CD14-positive monocyte (primary cell): ENCODE measurements around the gene LORICRIN. TPM values are rescaled to one million over a fixed set of nuclear protein-coding genes. Genes with fewer than 3 reads are reported as not detected.

Experiments used
- DNase-seq, 3 donors: peaks; one replicate each; pipeline ENCODE4 v3.0.0-alpha.2; 2011 to 2022
- H2AFZ ChIP-seq: 2 replicates; pipeline ENCODE4 v1.6.0; 2012; ENCODE audit warnings: mild to moderate bottlenecking, low read depth, low read length, inconsistent platforms; ENCODE audit not compliant: insufficient read depth, poor library complexity, severe bottlenecking
- H3K27ac ChIP-seq, 2 donors: 1 replicate in 1 of 2; 2 replicates in 1 of 2; pipeline ENCODE4 v1.5.1; 2012 to 2013; ENCODE audit warnings: low read length in 2 of 2, control low read depth in 1 of 2, inconsistent platforms in 1 of 2, low read depth in 1 of 2, mild to moderate bottlenecking in 1 of 2
- H3K27me3 ChIP-seq, 2 donors: one replicate each; pipeline versions ENCODE4 v1.6.0 to v1.6.1; 2011 to 2013; ENCODE audit warnings: low read length in 2 of 2; ENCODE audit not compliant: control insufficient read depth in 2 of 2, insufficient read depth in 2 of 2
- H3K36me3 ChIP-seq, 2 donors: replicated peaks in 1 of 2; 1 replicate in 1 of 2; 2 replicates in 1 of 2; pipeline versions ENCODE4 v1.5.1 to v1.6.1; 2012 to 2013; ENCODE audit warnings: low read length in 2 of 2, control low read depth in 1 of 2, inconsistent platforms in 1 of 2, mild to moderate bottlenecking in 1 of 2; ENCODE audit not compliant: insufficient read depth in 2 of 2, control insufficient read depth in 1 of 2
- H3K4me1 ChIP-seq, 2 donors: 1 replicate in 1 of 2; 2 replicates in 1 of 2; pipeline versions ENCODE4 v1.5.1 to v1.6.1; 2012 to 2013; ENCODE audit warnings: low read length in 2 of 2, control low read depth in 1 of 2, inconsistent platforms in 1 of 2, mild to moderate bottlenecking in 1 of 2, moderate library complexity in 1 of 2; ENCODE audit not compliant: insufficient read depth in 2 of 2, control insufficient read depth in 1 of 2
- H3K4me2 ChIP-seq: replicated peaks from 2 replicates; pipeline ENCODE3; 2012; ENCODE audit warnings: low read length, moderate library complexity, mild to moderate bottlenecking; ENCODE audit not compliant: poor library complexity, severe bottlenecking; ENCODE audit errors: extremely low read depth
- H3K4me3 ChIP-seq, 3 experiments: fragments of 200-600 bp in 1 of 3; sonication (generic) in 1 of 3; replicated peaks in 1 of 3; 1 replicate in 2 of 3; 2 replicates in 1 of 3; pipeline ENCODE4 v1.5.1; 2011 to 2013; ENCODE audit warnings: low read length in 3 of 3, mild to moderate bottlenecking in 3 of 3, control low read depth in 2 of 3, low read depth in 2 of 3, inconsistent platforms in 1 of 3, moderate library complexity in 1 of 3
- H3K79me2 ChIP-seq: 2 replicates; pipeline ENCODE4 v1.6.0; 2012; ENCODE audit warnings: mild to moderate bottlenecking, control low read depth, inconsistent platforms, low read length, moderate library complexity; ENCODE audit not compliant: insufficient read depth
- H3K9ac ChIP-seq: 2 replicates; pipeline ENCODE4 v1.6.0; 2017; ENCODE audit warnings: low read length, mild to moderate bottlenecking; ENCODE audit not compliant: insufficient read depth, poor library complexity, severe bottlenecking
- H3K9me3 ChIP-seq, 2 donors: replicated peaks in 1 of 2; 1 replicate in 1 of 2; 2 replicates in 1 of 2; pipeline versions ENCODE4 v1.5.1 to v1.6.1; 2012 to 2013; ENCODE audit warnings: low read length in 2 of 2, control low read depth in 1 of 2; ENCODE audit not compliant: control insufficient read depth in 1 of 2, insufficient read depth in 1 of 2
- H4K20me1 ChIP-seq: 2 replicates; pipeline ENCODE4 v1.6.0; 2012; ENCODE audit warnings: mild to moderate bottlenecking, low read length, control low read depth, moderate library complexity; ENCODE audit not compliant: insufficient read depth
- H3K27ac Mint-ChIP-seq, 7 donors: one replicate each; pipeline ENCODE4 v1.8.0; 2020; ENCODE audit warnings: mild to moderate bottlenecking in 7 of 7, mixed read lengths in 7 of 7, moderate library complexity in 6 of 7, inconsistent platforms in 2 of 7
- H3K27me3 Mint-ChIP-seq, 3 donors: one replicate each; pipeline ENCODE4 v1.8.0; 2021 to 2022; ENCODE audit warnings: low read depth in 3 of 3, mild to moderate bottlenecking in 3 of 3, mixed read lengths in 3 of 3, moderate library complexity in 3 of 3, inconsistent platforms in 1 of 3
- H3K36me3 Mint-ChIP-seq, 2 donors: one replicate each; pipeline ENCODE4 v1.8.0; 2020; ENCODE audit warnings: mixed read lengths in 2 of 2, inconsistent platforms in 1 of 2, mild to moderate bottlenecking in 1 of 2
- H3K4me1 Mint-ChIP-seq: one replicate; pipeline ENCODE4 v1.8.0; 2020; ENCODE audit warnings: mild to moderate bottlenecking, mixed read lengths
- H3K4me3 Mint-ChIP-seq, 2 donors: one replicate each; pipeline ENCODE4 v1.8.0; 2020; ENCODE audit warnings: mild to moderate bottlenecking in 2 of 2, mixed read lengths in 2 of 2, moderate library complexity in 1 of 2
- H3K9me3 Mint-ChIP-seq, 7 donors: one replicate each; pipeline ENCODE4 v1.8.0; 2020 to 2022; ENCODE audit warnings: mixed read lengths in 7 of 7, mild to moderate bottlenecking in 6 of 7, moderate library complexity in 6 of 7, inconsistent platforms in 2 of 7
- WGBS: methylation state at CpG from one replicate; pipeline ENCODE4 v1.1.5; 2013; ENCODE audit warnings: missing lambda C conversion rate; ENCODE audit not compliant: insufficient coverage; 5-methylcytosine and 5-hydroxymethylcytosine counted together
- intact Hi-C, 2 donors: fragments of 100-400 bp; cut with micrococcal nuclease; formaldehyde crosslinking; loops; one replicate each; pipeline versions ENCODE4 v1.15.0 to v1.15.1; 2023
- polyA plus RNA-seq, 3 donors: library from polyadenylated mRNA; depleted of rRNA in 1 of 3; unstranded in 2 of 3; stranded (reverse) in 1 of 3; fragments of 300-500 nt in 2 of 3; fragments of >200 nt in 1 of 3; fragmentation: Illumina TruSeq in 2 of 3; gene quantifications; 1 replicate in 2 of 3; 2 replicates in 1 of 3; pipeline ENCODE4 v1.2.3, GENCODE V29; 2012 to 2021
- TF ChIP-seq, protein P1 (sequence below): fragments of 200-600 bp; IDR thresholded peaks from one replicate; pipeline ENCODE4 v1.8.0; 2022; ENCODE audit warnings: antibody characterized with exemption, mild to moderate bottlenecking

Gene LORICRIN
- polyA plus RNA-seq, 3 donors: not detected

DNA sequence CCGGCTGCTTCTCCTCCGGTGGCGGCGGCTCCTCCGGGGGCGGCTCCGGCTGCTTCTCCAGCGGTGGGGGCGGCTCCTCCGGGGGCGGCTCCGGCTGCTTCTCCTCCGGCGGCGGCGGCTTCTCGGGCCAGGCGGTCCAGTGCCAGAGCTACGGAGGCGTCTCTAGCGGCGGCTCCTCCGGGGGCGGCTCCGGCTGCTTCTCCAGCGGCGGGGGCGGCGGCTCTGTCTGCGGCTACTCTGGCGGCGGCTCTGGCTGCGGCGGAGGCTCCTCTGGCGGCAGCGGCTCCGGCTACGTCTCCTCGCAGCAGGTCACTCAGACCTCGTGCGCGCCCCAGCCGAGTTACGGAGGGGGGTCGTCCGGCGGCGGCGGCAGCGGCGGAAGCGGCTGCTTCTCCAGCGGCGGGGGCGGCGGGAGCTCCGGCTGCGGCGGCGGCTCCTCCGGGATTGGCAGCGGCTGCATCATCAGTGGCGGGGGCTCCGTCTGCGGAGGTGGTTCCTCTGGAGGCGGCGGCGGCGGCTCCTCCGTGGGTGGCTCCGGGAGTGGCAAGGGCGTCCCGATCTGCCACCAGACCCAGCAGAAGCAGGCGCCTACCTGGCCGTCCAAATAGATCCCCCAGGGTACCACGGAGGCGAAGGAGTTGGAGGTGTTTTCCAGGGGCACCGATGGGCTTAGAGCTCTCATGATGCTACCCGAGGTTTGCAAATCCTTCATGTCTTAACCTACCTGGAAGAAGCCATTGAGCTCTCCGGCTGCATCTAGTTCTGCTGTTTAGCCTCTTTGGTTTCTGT, 2.0 kb downstream of the LORICRIN start:
- H3K79me2 ChIP-seq: no peaks in the 10 kb centered on the region
- H3K27me3 Mint-ChIP-seq: peaks cover 53 to 87% (median 64%) of the 10 kb centered on the region in 3 donors
- H4K20me1 ChIP-seq: no peaks in the 10 kb centered on the region
- peak overlapping the region; percentile 48 to 87 for H3K4me3 Mint-ChIP-seq
- peaks cover 0 to 15% (median 11%) of the 10 kb centered on the region in 7 donors for H3K9me3 Mint-ChIP-seq
- no peaks in the 10 kb centered on the region for H3K36me3 ChIP-seq
- 2% methylated on average over 80 of the region's 80 CpGs for WGBS
- H3K27ac ChIP-seq: no peak overlapping the region
- H3K4me1 Mint-ChIP-seq: peaks cover 19% of the 10 kb centered on the region
- H3K9ac ChIP-seq: no peak overlapping the region
- peak overlapping the region; percentile 69 for H3K4me2 ChIP-seq
- H2AFZ ChIP-seq: peak overlapping the region; percentile 47
- peaks cover 0 to 12% of the 10 kb centered on the region in 2 donors for H3K36me3 Mint-ChIP-seq
- H3K4me3 ChIP-seq: peak overlapping the region in 1 of 3 experiments; percentile 58
- peaks cover 0 to 26% of the 10 kb centered on the region in 2 donors for H3K9me3 ChIP-seq
- peaks cover 8 to 15% of the 10 kb centered on the region in 2 donors for H3K4me1 ChIP-seq
- intact Hi-C loops: no loop called here
- DNase-seq: no peak
- TF ChIP-seq, protein P1, sequence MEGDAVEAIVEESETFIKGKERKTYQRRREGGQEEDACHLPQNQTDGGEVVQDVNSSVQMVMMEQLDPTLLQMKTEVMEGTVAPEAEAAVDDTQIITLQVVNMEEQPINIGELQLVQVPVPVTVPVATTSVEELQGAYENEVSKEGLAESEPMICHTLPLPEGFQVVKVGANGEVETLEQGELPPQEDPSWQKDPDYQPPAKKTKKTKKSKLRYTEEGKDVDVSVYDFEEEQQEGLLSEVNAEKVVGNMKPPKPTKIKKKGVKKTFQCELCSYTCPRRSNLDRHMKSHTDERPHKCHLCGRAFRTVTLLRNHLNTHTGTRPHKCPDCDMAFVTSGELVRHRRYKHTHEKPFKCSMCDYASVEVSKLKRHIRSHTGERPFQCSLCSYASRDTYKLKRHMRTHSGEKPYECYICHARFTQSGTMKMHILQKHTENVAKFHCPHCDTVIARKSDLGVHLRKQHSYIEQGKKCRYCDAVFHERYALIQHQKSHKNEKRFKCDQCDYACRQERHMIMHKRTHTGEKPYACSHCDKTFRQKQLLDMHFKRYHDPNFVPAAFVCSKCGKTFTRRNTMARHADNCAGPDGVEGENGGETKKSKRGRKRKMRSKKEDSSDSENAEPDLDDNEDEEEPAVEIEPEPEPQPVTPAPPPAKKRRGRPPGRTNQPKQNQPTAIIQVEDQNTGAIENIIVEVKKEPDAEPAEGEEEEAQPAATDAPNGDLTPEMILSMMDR: no peak
- peaks cover 68 to 75% of the 10 kb centered on the region in 2 donors for H3K27me3 ChIP-seq
- no peak overlapping the region for H3K27ac Mint-ChIP-seq

DNA sequence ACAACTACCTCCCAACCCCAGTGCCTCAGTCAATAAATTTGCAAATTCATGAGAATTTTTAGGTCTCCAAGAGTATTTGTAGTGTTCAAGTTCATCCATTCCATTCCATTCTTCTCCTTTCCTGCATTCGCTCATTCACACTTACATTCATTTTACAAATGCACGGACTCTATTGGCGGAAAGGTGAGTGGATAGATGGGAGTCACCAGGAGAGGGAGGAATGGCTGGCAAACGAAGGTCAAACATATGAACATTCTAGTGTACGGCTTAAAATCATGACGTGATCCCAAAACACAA, 2.5 kb downstream of the LORICRIN start:
- Histone ChIP-seq H3K4me3 (peak overlapping the region in 1 of 3 experiments; percentile 58), H3K36me3 (no peaks in the 10 kb centered on the region), H3K79me2 (no peaks in the 10 kb centered on the region), H3K4me2 (peak overlapping the region; percentile 69), H4K20me1 (no peaks in the 10 kb centered on the region), H2AFZ (no peak overlapping the region), H3K9ac (no peak overlapping the region), H3K4me1 (peaks cover 8 to 15% of the 10 kb centered on the region in 2 donors), H3K27ac (no peak overlapping the region), H3K27me3 (peaks cover 72 to 79% of the 10 kb centered on the region in 2 donors), H3K9me3 (peaks cover 0 to 26% of the 10 kb centered on the region in 2 donors)
- peaks cover 0 to 15% (median 11%) of the 10 kb centered on the region in 7 donors for H3K9me3 Mint-ChIP-seq
- intact Hi-C loops: no loop called here
- DNase-seq: no peak
- peaks cover 19% of the 10 kb centered on the region for H3K4me1 Mint-ChIP-seq
- 63% methylated on average over 3 of the region's 6 CpGs for WGBS
- H3K36me3 Mint-ChIP-seq: peaks cover 0 to 12% of the 10 kb centered on the region in 2 donors
- no peak overlapping the region for H3K27ac Mint-ChIP-seq
- TF ChIP-seq, protein P1: no peak
- H3K4me3 Mint-ChIP-seq: peak overlapping the region; percentile 48 to 87
- peaks cover 56 to 92% (median 68%) of the 10 kb centered on the region in 3 donors for H3K27me3 Mint-ChIP-seq
